GM12878 (cell line): Measurements from ENCODE around the gene EXOC1L. TPM values are rescaled to one million over a fixed set of nuclear protein-coding genes. Genes with fewer than 3 reads are reported as not detected.

ENCODE experiments used
- BMI1 ChIP-seq: fragments of 450-650 bp; IDR thresholded peaks from 2 replicates; pipeline ENCODE4 v1.6.1; 2016; ENCODE audit warnings: mild to moderate bottlenecking, moderate library complexity, borderline replicate concordance
- CHD1 ChIP-seq: IDR thresholded peaks from 2 replicates; pipeline ENCODE4 v1.6.1; 2012; ENCODE audit warnings: low read depth, low read length, improper control_type of control experiment
- EED ChIP-seq: sonication (generic); IDR thresholded peaks from 2 replicates; pipeline ENCODE4 v1.6.1; 2016; ENCODE audit warnings: antibody characterized with exemption, low read depth
- FOS ChIP-seq: IDR thresholded peaks from 3 replicates; pipeline ENCODE4 v1.6.1; 2011; ENCODE audit warnings: borderline replicate concordance; ENCODE audit not compliant: insufficient read length; ENCODE audit errors: extremely low read depth
- NBN ChIP-seq: fragments of 450-650 bp; IDR thresholded peaks from 2 replicates; pipeline ENCODE4 v1.6.1; 2016
- NFIC ChIP-seq: IDR thresholded peaks from 2 replicates; pipeline ENCODE4 v1.6.1; 2012; ENCODE audit warnings: low read depth, mild to moderate bottlenecking, inconsistent platforms, low read length, moderate library complexity
- NFXL1 ChIP-seq: fragments of 450-650 bp; IDR thresholded peaks from 2 replicates; pipeline ENCODE4 v1.6.1; 2017; ENCODE audit warnings: antibody characterized with exemption, mild to moderate bottlenecking, borderline replicate concordance
- POU2F2 ChIP-seq: IDR thresholded peaks from 3 replicates; pipeline ENCODE4 v1.6.1; 2011; ENCODE audit warnings: low read depth, mild to moderate bottlenecking, low read length, borderline replicate concordance
- SMAD1 ChIP-seq: fragments of 450-650 bp; IDR thresholded peaks from 2 replicates; pipeline ENCODE4 v1.6.1; 2018; ENCODE audit warnings: mild to moderate bottlenecking, low read depth; ENCODE audit not compliant: partially characterized antibody
- YY1 ChIP-seq: IDR thresholded peaks from 2 replicates; pipeline ENCODE4 v1.6.1; 2011; ENCODE audit warnings: low read depth, mild to moderate bottlenecking, low read length
- polyA plus RNA-seq, 11 experiments: library from polyadenylated mRNA; depleted of rRNA in 4 of 11; unstranded in 6 of 11; stranded (reverse) in 5 of 11; fragments of >200 nt; fragmentation: Nextera tagmentation in 4 of 11; fragmentation: Illumina TruSeq in 1 of 11; extraction: Ambion mirVana in 4 of 11; extraction: Trizol in 1 of 11; gene quantifications; 1 replicate in 1 of 11; 2 replicates in 10 of 11; pipeline versions ENCODE4 v1.2.1 to v1.2.3, GENCODE V29; 2011 to 2016; ENCODE audit warnings: inconsistent platforms in 2 of 11, missing spikeins in 2 of 11, low read depth in 1 of 11
- total RNA-seq, 4 experiments: library from RNA; depleted of rRNA in 3 of 4; stranded (reverse); fragments of >200 nt in 3 of 4; fragmentation: Illumina TruSeq in 1 of 4; extraction: Trizol in 1 of 4; gene quantifications; 2 replicates each; pipeline versions ENCODE4 v1.2.1 to v1.2.3, GENCODE V29; 2013 to 2021
- TF ChIP-seq, protein P1 (sequence below): fragments of 450-650 bp; formaldehyde crosslinking; IDR thresholded peaks from 2 replicates; pipeline ENCODE4 v1.4.0; 2020; ENCODE audit warnings: mild to moderate bottlenecking, moderate library complexity
- TF ChIP-seq, protein P2 (sequence below): fragments of 450-650 bp; conservative IDR thresholded peaks from 2 replicates; pipeline ENCODE4 v1.6.1; 2017; ENCODE audit warnings: mild to moderate bottlenecking, moderate library complexity
- TF ChIP-seq, protein P3 (sequence below): fragments of 150-350 bp; IDR thresholded peaks from 2 replicates; pipeline ENCODE4 v1.6.1; 2014; ENCODE audit warnings: mild to moderate bottlenecking, low read depth, low read length
- TF ChIP-seq, protein P4 (sequence below): fragments of 450-650 bp; IDR thresholded peaks from 2 replicates; pipeline ENCODE4 v1.6.1; 2018; ENCODE audit warnings: mild to moderate bottlenecking, low read depth, moderate library complexity; ENCODE audit not compliant: partially characterized antibody

EXOC1L gene
- total and polyA plus RNA-seq, 10 of the 15 experiments (the other 5 are each of a cell fraction or from before 2014, with no cell fraction given) = not detected

DNA sequence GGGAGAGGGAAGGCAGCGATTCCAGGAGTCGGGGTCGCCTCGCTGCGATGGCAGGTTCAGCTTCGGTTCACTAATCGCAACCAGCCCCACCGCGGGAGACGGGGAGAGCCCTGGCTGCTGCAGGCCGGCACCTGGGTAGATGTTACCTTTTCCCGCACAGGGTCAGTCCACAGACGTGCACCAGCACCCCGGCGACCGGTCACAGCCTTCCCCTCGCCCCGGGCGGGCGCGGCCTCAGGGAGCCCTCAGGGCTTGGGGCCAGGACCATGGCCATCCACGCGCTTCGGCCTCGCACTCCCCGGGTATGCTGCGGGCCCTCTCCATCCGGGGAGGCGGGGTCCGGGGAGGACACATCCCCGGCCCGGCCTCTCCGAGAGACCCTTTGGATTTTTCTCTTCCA, 26.1 kb upstream of the EXOC1L start (continued):
- TF ChIP-seq BMI1 (no peak), NBN (no peak), FOS (no peak), NFIC (no peak), POU2F2 (no peak), NFXL1 (no peak), CHD1 (no peak), EED (no peak), YY1 (no peak), SMAD1 (no peak)
- TF ChIP-seq, protein P1, sequence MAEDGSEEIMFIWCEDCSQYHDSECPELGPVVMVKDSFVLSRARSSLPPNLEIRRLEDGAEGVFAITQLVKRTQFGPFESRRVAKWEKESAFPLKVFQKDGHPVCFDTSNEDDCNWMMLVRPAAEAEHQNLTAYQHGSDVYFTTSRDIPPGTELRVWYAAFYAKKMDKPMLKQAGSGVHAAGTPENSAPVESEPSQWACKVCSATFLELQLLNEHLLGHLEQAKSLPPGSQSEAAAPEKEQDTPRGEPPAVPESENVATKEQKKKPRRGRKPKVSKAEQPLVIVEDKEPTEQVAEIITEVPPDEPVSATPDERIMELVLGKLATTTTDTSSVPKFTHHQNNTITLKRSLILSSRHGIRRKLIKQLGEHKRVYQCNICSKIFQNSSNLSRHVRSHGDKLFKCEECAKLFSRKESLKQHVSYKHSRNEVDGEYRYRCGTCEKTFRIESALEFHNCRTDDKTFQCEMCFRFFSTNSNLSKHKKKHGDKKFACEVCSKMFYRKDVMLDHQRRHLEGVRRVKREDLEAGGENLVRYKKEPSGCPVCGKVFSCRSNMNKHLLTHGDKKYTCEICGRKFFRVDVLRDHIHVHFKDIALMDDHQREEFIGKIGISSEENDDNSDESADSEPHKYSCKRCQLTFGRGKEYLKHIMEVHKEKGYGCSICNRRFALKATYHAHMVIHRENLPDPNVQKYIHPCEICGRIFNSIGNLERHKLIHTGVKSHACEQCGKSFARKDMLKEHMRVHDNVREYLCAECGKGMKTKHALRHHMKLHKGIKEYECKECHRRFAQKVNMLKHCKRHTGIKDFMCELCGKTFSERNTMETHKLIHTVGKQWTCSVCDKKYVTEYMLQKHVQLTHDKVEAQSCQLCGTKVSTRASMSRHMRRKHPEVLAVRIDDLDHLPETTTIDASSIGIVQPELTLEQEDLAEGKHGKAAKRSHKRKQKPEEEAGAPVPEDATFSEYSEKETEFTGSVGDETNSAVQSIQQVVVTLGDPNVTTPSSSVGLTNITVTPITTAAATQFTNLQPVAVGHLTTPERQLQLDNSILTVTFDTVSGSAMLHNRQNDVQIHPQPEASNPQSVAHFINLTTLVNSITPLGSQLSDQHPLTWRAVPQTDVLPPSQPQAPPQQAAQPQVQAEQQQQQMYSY = no peak
- TF ChIP-seq, protein P2, sequence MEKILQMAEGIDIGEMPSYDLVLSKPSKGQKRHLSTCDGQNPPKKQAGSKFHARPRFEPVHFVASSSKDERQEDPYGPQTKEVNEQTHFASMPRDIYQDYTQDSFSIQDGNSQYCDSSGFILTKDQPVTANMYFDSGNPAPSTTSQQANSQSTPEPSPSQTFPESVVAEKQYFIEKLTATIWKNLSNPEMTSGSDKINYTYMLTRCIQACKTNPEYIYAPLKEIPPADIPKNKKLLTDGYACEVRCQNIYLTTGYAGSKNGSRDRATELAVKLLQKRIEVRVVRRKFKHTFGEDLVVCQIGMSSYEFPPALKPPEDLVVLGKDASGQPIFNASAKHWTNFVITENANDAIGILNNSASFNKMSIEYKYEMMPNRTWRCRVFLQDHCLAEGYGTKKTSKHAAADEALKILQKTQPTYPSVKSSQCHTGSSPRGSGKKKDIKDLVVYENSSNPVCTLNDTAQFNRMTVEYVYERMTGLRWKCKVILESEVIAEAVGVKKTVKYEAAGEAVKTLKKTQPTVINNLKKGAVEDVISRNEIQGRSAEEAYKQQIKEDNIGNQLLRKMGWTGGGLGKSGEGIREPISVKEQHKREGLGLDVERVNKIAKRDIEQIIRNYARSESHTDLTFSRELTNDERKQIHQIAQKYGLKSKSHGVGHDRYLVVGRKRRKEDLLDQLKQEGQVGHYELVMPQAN = no peak
- TF ChIP-seq, protein P3, sequence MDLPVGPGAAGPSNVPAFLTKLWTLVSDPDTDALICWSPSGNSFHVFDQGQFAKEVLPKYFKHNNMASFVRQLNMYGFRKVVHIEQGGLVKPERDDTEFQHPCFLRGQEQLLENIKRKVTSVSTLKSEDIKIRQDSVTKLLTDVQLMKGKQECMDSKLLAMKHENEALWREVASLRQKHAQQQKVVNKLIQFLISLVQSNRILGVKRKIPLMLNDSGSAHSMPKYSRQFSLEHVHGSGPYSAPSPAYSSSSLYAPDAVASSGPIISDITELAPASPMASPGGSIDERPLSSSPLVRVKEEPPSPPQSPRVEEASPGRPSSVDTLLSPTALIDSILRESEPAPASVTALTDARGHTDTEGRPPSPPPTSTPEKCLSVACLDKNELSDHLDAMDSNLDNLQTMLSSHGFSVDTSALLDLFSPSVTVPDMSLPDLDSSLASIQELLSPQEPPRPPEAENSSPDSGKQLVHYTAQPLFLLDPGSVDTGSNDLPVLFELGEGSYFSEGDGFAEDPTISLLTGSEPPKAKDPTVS = no peak
- TF ChIP-seq, protein P4, sequence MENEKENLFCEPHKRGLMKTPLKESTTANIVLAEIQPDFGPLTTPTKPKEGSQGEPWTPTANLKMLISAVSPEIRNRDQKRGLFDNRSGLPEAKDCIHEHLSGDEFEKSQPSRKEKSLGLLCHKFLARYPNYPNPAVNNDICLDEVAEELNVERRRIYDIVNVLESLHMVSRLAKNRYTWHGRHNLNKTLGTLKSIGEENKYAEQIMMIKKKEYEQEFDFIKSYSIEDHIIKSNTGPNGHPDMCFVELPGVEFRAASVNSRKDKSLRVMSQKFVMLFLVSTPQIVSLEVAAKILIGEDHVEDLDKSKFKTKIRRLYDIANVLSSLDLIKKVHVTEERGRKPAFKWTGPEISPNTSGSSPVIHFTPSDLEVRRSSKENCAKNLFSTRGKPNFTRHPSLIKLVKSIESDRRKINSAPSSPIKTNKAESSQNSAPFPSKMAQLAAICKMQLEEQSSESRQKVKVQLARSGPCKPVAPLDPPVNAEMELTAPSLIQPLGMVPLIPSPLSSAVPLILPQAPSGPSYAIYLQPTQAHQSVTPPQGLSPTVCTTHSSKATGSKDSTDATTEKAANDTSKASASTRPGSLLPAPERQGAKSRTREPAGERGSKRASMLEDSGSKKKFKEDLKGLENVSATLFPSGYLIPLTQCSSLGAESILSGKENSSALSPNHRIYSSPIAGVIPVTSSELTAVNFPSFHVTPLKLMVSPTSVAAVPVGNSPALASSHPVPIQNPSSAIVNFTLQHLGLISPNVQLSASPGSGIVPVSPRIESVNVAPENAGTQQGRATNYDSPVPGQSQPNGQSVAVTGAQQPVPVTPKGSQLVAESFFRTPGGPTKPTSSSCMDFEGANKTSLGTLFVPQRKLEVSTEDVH = no peak
